Neural cell (in vitro differentiated cells): ENCODE measurements around the gene C22orf42. TPM values are rescaled to one million over a fixed set of nuclear protein-coding genes. Genes with fewer than 3 reads are reported as not detected.

Source experiments
- H2AFZ ChIP-seq: fragments of 200-600, 300-800 bp; sonication (generic), shearing (Covaris generic); 2 replicates; pipeline ENCODE4 v1.6.0; 2014; ENCODE audit warnings: low read depth, mild to moderate bottlenecking, antibody characterized with exemption, low read length, moderate library complexity
- H3F3A ChIP-seq: fragments of 200-600 bp; shearing (Covaris generic); 2 replicates; pipeline ENCODE4 v1.6.1; 2016; ENCODE audit warnings: mild to moderate bottlenecking, moderate library complexity, mixed read lengths, antibody characterized with exemption, low read length; ENCODE audit not compliant: insufficient read depth, poor library complexity, severe bottlenecking
- H3K27ac ChIP-seq: fragments of 200-600, 300-800 bp; sonication (generic), shearing (Covaris generic); 2 replicates; pipeline ENCODE4 v1.5.1; 2014; ENCODE audit warnings: mild to moderate bottlenecking, low read length, moderate library complexity
- H3K27me3 ChIP-seq: fragments of 300-800, 200-600 bp; sonication (generic), shearing (Covaris generic); 2 replicates; pipeline ENCODE4 v1.6.0; 2014; ENCODE audit warnings: mild to moderate bottlenecking, low read depth, low read length, moderate library complexity; ENCODE audit not compliant: insufficient read depth
- H3K36me3 ChIP-seq: fragments of 300-800, 200-600 bp; sonication (generic), shearing (Covaris generic); 2 replicates; pipeline ENCODE4 v1.5.1; 2014; ENCODE audit warnings: mild to moderate bottlenecking, antibody characterized with exemption, low read length, moderate library complexity; ENCODE audit not compliant: insufficient read depth
- H3K4me2 ChIP-seq: fragments of 300-800, 200-600 bp; sonication (generic), shearing (Covaris generic); 2 replicates; pipeline ENCODE4 v1.6.0; 2014; ENCODE audit warnings: mild to moderate bottlenecking, low read length
- H3K4me3 ChIP-seq: fragments of 300-800, 200-600 bp; sonication (generic), shearing (Covaris generic); 2 replicates; pipeline ENCODE4 v1.5.1; 2014; ENCODE audit warnings: mild to moderate bottlenecking, low read length, moderate library complexity
- H3K79me2 ChIP-seq: fragments of 200-600 bp; shearing (Covaris generic); replicated peaks from 2 replicates; pipeline ENCODE4 v1.6.0; 2014; ENCODE audit warnings: mild to moderate bottlenecking, low read length, moderate library complexity; ENCODE audit not compliant: insufficient read depth
- H3K9ac ChIP-seq: fragments of 300-800, 200-600 bp; sonication (generic), shearing (Covaris generic); 2 replicates; pipeline ENCODE4 v1.6.1; 2016; ENCODE audit warnings: mild to moderate bottlenecking, low read length, mixed read lengths
- H3K9me2 ChIP-seq: fragments of 200-600 bp; shearing (Covaris generic); 2 replicates; pipeline ENCODE4 v1.6.1; 2016; ENCODE audit warnings: mild to moderate bottlenecking, low read length, mixed read lengths; ENCODE audit not compliant: insufficient read depth
- H3K9me3 ChIP-seq: fragments of 200-600, 300-800 bp; sonication (generic), shearing (Covaris generic); 2 replicates; pipeline ENCODE4 v1.6.1; 2016; ENCODE audit warnings: mild to moderate bottlenecking, mixed run types, low read length, moderate library complexity, mixed read lengths
- H4K20me1 ChIP-seq: fragments of 200-600 bp; shearing (Covaris generic); 2 replicates; pipeline ENCODE4 v1.6.1; 2016; ENCODE audit warnings: mild to moderate bottlenecking, mixed run types; ENCODE audit not compliant: insufficient read depth
- EP300 ChIP-seq: fragments of 450-650 bp; conservative IDR thresholded peaks from 2 replicates; pipeline ENCODE4 v1.6.1; 2014; ENCODE audit warnings: antibody characterized with exemption, mild to moderate bottlenecking, moderate library complexity; ENCODE audit not compliant: poor library complexity, severe bottlenecking
- EZH2 ChIP-seq: fragments of 200-600, 300-800 bp; shearing (Covaris generic), sonication (generic); IDR thresholded peaks from 2 replicates; pipeline ENCODE4 v1.6.1; 2014; ENCODE audit warnings: antibody characterized with exemption, low read length, borderline replicate concordance, mild to moderate bottlenecking; ENCODE audit not compliant: insufficient read depth, poor library complexity, severe bottlenecking
- MXI1 ChIP-seq: fragments of 450-650 bp; conservative IDR thresholded peaks from 2 replicates; pipeline ENCODE4 v1.6.1; 2014; ENCODE audit warnings: antibody characterized with exemption, mild to moderate bottlenecking; ENCODE audit not compliant: poor library complexity, severe bottlenecking
- POLR2AphosphoS5 ChIP-seq: IDR thresholded peaks from 2 replicates; pipeline ENCODE4 v1.6.1; 2012
- RAD21 ChIP-seq: fragments of 450-650 bp; conservative IDR thresholded peaks from 2 replicates; pipeline ENCODE4 v1.6.1; 2014; ENCODE audit warnings: antibody characterized with exemption, mild to moderate bottlenecking, moderate library complexity
- SMC3 ChIP-seq: fragments of 450-650 bp; conservative IDR thresholded peaks from 2 replicates; pipeline ENCODE4 v1.6.1; 2014; ENCODE audit warnings: antibody characterized with exemption, mild to moderate bottlenecking, moderate library complexity; ENCODE audit not compliant: poor library complexity
- TAF1 ChIP-seq: IDR thresholded peaks from 2 replicates; pipeline ENCODE4 v1.6.1; 2012; ENCODE audit warnings: low read depth
- polyA plus RNA-seq: library from polyadenylated mRNA; depleted of rRNA; stranded (reverse); fragments of >200 nt; gene quantifications from 2 replicates; pipeline ENCODE4 v1.2.3, GENCODE V29; 2014
- TF ChIP-seq, protein P1 (sequence below): fragments of 450-650 bp; IDR thresholded peaks from 2 replicates; pipeline ENCODE4 v1.5.1; 2014; ENCODE audit warnings: antibody characterized with exemption, mild to moderate bottlenecking, moderate library complexity; ENCODE audit not compliant: poor library complexity, severe bottlenecking
- TF ChIP-seq, protein P2 (sequence below): IDR thresholded peaks from 2 replicates; pipeline ENCODE4 v1.6.1; 2012; ENCODE audit warnings: borderline replicate concordance

The C22orf42 gene
- polyA plus RNA-seq, 1 donor from 2014 or later = 51.0 TPM

DNA sequence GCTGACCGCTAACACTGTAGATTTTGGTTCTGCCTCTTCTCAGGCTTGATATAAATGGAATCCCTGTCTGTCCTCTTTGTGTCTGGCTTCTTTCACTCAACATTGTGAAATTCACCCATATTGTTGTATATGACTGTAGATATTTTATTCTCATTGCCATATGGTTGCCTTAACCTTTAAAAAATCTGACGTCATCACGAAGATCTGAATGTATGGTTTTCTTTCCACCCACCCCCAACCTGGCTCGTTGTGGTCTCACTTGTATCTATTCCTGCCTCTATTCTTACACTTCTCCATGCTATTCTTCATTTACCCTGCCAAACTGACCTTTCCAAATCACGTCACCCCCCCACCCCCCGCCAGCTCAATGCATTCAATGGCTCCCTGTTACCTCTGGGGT, 21.9 kb upstream of the C22orf42 start:
- TF ChIP-seq, protein P1, sequence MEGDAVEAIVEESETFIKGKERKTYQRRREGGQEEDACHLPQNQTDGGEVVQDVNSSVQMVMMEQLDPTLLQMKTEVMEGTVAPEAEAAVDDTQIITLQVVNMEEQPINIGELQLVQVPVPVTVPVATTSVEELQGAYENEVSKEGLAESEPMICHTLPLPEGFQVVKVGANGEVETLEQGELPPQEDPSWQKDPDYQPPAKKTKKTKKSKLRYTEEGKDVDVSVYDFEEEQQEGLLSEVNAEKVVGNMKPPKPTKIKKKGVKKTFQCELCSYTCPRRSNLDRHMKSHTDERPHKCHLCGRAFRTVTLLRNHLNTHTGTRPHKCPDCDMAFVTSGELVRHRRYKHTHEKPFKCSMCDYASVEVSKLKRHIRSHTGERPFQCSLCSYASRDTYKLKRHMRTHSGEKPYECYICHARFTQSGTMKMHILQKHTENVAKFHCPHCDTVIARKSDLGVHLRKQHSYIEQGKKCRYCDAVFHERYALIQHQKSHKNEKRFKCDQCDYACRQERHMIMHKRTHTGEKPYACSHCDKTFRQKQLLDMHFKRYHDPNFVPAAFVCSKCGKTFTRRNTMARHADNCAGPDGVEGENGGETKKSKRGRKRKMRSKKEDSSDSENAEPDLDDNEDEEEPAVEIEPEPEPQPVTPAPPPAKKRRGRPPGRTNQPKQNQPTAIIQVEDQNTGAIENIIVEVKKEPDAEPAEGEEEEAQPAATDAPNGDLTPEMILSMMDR = no peak
- TF ChIP-seq SMC3 (no peak), EZH2 (no peak), POLR2AphosphoS5 (no peak), TAF1 (no peak), MXI1 (no peak), EP300 (no peak), RAD21 (no peak)
- TF ChIP-seq, protein P2, sequence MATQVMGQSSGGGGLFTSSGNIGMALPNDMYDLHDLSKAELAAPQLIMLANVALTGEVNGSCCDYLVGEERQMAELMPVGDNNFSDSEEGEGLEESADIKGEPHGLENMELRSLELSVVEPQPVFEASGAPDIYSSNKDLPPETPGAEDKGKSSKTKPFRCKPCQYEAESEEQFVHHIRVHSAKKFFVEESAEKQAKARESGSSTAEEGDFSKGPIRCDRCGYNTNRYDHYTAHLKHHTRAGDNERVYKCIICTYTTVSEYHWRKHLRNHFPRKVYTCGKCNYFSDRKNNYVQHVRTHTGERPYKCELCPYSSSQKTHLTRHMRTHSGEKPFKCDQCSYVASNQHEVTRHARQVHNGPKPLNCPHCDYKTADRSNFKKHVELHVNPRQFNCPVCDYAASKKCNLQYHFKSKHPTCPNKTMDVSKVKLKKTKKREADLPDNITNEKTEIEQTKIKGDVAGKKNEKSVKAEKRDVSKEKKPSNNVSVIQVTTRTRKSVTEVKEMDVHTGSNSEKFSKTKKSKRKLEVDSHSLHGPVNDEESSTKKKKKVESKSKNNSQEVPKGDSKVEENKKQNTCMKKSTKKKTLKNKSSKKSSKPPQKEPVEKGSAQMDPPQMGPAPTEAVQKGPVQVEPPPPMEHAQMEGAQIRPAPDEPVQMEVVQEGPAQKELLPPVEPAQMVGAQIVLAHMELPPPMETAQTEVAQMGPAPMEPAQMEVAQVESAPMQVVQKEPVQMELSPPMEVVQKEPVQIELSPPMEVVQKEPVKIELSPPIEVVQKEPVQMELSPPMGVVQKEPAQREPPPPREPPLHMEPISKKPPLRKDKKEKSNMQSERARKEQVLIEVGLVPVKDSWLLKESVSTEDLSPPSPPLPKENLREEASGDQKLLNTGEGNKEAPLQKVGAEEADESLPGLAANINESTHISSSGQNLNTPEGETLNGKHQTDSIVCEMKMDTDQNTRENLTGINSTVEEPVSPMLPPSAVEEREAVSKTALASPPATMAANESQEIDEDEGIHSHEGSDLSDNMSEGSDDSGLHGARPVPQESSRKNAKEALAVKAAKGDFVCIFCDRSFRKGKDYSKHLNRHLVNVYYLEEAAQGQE = no peak
- Histone ChIP-seq H3F3A (no peaks in the 10 kb centered on the region), H3K4me3 (no peak overlapping the region), H3K9me2 (no peaks in the 10 kb centered on the region), H3K36me3 (no peaks in the 10 kb centered on the region), H3K4me2 (no peak overlapping the region), H3K27me3 (peaks cover 13% of the 10 kb centered on the region), H3K9me3 (no peaks in the 10 kb centered on the region), H2AFZ (no peak overlapping the region), H4K20me1 (no peaks in the 10 kb centered on the region), H3K79me2 (no peaks in the 10 kb centered on the region), H3K27ac (no peak overlapping the region), H3K9ac (no peak overlapping the region)

DNA sequence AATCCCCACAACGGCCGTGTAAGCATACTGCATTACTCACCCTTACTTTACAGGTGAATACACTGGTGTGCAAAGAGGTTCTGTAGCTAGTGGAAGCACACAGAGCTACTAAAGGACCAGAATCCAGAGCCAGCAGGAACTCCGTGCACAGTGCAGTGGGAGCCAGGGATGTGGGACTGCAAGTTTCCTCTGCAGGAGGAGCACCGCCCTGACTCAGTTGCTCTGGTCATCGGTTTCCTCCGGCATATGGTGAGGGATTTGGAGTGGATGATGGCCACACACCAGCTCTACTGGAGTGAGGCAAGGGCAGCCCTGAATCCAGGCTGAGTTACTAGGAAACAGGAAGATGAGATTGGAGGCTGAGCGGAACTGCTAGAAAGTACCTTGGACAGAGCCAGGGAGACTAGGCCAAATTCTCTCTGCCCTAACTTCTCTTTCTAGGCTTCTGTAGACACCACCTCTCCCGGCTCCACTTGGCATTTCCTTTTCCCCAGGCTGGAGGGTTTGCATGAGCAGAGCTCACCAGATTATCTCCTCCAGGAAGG, 18.2 kb upstream of the C22orf42 start:
- Histone ChIP-seq H3K4me2 (no peak overlapping the region), H2AFZ (no peak overlapping the region), H4K20me1 (no peaks in the 10 kb centered on the region), H3K9me3 (no peaks in the 10 kb centered on the region), H3K4me3 (no peak overlapping the region), H3K9ac (no peak overlapping the region), H3K79me2 (no peaks in the 10 kb centered on the region), H3F3A (no peaks in the 10 kb centered on the region), H3K9me2 (no peaks in the 10 kb centered on the region), H3K27me3 (peaks cover 27% of the 10 kb centered on the region), H3K27ac (no peak overlapping the region), H3K36me3 (no peaks in the 10 kb centered on the region)
- TF ChIP-seq TAF1 = no peak
- no peak for TF ChIP-seq EZH2
- TF ChIP-seq RAD21 = no peak
- TF ChIP-seq, protein P1 = no peak
- TF ChIP-seq, protein P2 = no peak
- TF ChIP-seq POLR2AphosphoS5 = no peak
- TF ChIP-seq MXI1 = no peak
- no peak for TF ChIP-seq SMC3
- no peak for TF ChIP-seq EP300
